HG02885 (cell line): ENCODE measurements around the gene MRPL41.
"Not testable (repeated sequence)": the region's sequence is repeated elsewhere in the genome, so short reads cannot be mapped to it uniquely, and the experiment has no call there.

Experiments used
- ATAC-seq: cut with Tn5 transposase; IDR thresholded peaks from one replicate; pipeline ENCODE4 v1.9.1; 2021; ENCODE audit warnings: mild to moderate bottlenecking; ENCODE audit not compliant: unreplicated experiment, poor library complexity

Gene MRPL41

GRCh38 chr9:137550958-137551263 is 768 bp upstream of the MRPL41 start:
- ATAC-seq, result not testable (repeated sequence)

- ATAC-seq, result no peak
Measured at GRCh38 chr9:137552022-137552768, 516 bp downstream of the MRPL41 start.

- ATAC-seq, result not testable (repeated sequence)
Measured at GRCh38 chr9:137553654-137554053, 2.0 kb downstream of the MRPL41 start.

- ATAC-seq, result no peak
Measured at GRCh38 chr9:137554349-137554748, 2.7 kb downstream of the MRPL41 start.

GRCh38 chr9:137555179-137555578 is 3.5 kb downstream of the MRPL41 start:
- ATAC-seq, result no peak

GRCh38 chr9:137556069-137556838 is 4.6 kb downstream of the MRPL41 start:
- no peak for ATAC-seq

- no peak for ATAC-seq
Measured at GRCh38 chr9:137558127-137558526, 6.4 kb downstream of the MRPL41 start.

- no peak for ATAC-seq
Measured at GRCh38 chr9:137564134-137564533, 12.5 kb downstream of the MRPL41 start.

- no peak for ATAC-seq
Measured at GRCh38 chr9:137564817-137565411, 13.2 kb downstream of the MRPL41 start.

- not testable (repeated sequence) for ATAC-seq
Measured at GRCh38 chr9:137568445-137568844, 16.8 kb downstream of the MRPL41 start.

GRCh38 chr9:137569609-137570203 is 18.0 kb downstream of the MRPL41 start:
- ATAC-seq, result no peak

GRCh38 chr9:137570566-137570965 is 18.9 kb downstream of the MRPL41 start:
- ATAC-seq, result no peak

GRCh38 chr9:137574192-137574591 is 22.5 kb downstream of the MRPL41 start:
- no peak for ATAC-seq

- no peak for ATAC-seq
Measured at GRCh38 chr9:137575364-137575715, 23.7 kb downstream of the MRPL41 start.

- no peak for ATAC-seq
Measured at GRCh38 chr9:137575716-137576411, 24.2 kb downstream of the MRPL41 start.

GRCh38 chr9:137578518-137579258 is 27.0 kb downstream of the MRPL41 start, which contains the start of gene DPH7:
Gene DPH7, minus strand, starts transcription at chr9:137578925. Its CDS starts 148 bp downstream, at chr9:137578777.
- ATAC-seq, result peak; percentile 89

GRCh38 chr9:137579259-137579604 is 27.6 kb downstream of the MRPL41 start:
- ATAC-seq, result no peak

GRCh38 chr9:137580209-137580953 is 28.7 kb downstream of the MRPL41 start:
- ATAC-seq, result no peak

GRCh38 chr9:137580954-137581322 is 29.3 kb downstream of the MRPL41 start:
- no peak for ATAC-seq
